Large intestine (tissue), 3 donors: Measurements from ENCODE around the gene GOLGB1. TPM values are rescaled to one million over a fixed set of nuclear protein-coding genes. Genes with fewer than 3 reads are reported as not detected.
"Not testable (repeated sequence)": the region's sequence is repeated elsewhere in the genome, so short reads cannot be mapped to it uniquely, and the experiment has no call there.

Source experiments
- DNase-seq, 2 donors: peaks; one replicate each; pipeline versions ENCODE4 v3.0.0 to v3.0.0-alpha.2; 2013
- H3K27ac ChIP-seq: one replicate; pipeline ENCODE4 v1.5.1; 2013; ENCODE audit warnings: low read length
- H3K27me3 ChIP-seq: 2 replicates; pipeline ENCODE4 v1.6.1; 2013; ENCODE audit warnings: low read length; ENCODE audit not compliant: control insufficient read depth, insufficient read depth
- H3K36me3 ChIP-seq: 2 replicates; pipeline ENCODE4 v1.6.1; 2013; ENCODE audit warnings: low read length; ENCODE audit not compliant: control insufficient read depth, insufficient read depth
- H3K4me1 ChIP-seq: one replicate; pipeline ENCODE4 v1.6.1; 2013; ENCODE audit warnings: low read length; ENCODE audit not compliant: control insufficient read depth, insufficient read depth
- H3K4me3 ChIP-seq: one replicate; pipeline ENCODE4 v1.5.1; 2013; ENCODE audit warnings: low read length
- H3K9me3 ChIP-seq: one replicate; pipeline ENCODE4 v1.6.1; 2013; ENCODE audit warnings: mild to moderate bottlenecking, low read depth, low read length, moderate library complexity; ENCODE audit not compliant: control insufficient read depth
- WGBS: methylation state at CpG from one replicate; pipeline ENCODE4 v1.1.5; 2013; ENCODE audit warnings: low lambda C conversion rate; ENCODE audit not compliant: insufficient coverage; 5-methylcytosine and 5-hydroxymethylcytosine counted together
- polyA plus RNA-seq: library from polyadenylated mRNA; unstranded; fragments of 120-200 nt; gene quantifications from one replicate; pipeline ENCODE4 v1.2.1, GENCODE V29; 2013

The GOLGB1 gene
- polyA plus RNA-seq, 1 donor: 53.9 TPM

DNA sequence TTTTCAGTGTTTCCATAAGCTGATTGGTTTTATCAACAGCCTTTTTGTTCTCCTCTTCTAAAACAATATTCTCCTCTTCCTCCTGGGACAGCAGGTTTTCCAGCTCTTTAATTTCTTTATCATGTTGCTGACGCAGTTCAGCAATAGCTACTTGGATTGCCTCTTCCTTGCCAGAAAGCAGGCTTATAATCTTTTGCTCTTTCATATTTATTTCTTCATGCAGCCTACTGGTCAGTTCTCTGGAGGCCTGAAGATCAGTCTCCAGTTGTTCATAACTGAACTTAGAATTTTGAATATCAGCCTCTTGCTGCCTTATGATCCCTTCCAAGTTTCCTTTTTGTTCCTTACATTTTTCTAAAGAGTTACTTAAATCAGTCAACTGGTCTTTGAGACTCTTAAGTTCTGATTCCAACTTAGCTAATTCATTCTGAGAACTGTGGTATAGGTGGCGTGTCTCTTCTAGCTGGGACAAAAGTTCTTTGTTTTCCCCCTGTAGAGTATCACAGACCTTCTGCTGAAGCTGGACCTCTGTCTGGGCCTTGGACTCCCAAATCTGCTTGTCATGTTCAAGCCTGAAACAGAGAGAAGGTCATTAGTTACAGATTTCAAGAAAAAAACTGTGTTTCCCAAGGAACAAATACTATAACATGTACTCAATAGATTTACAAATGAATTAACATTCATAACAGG, 57.4 kb downstream of the GOLGB1 start:
- H3K27me3 ChIP-seq: no peaks in the 10 kb centered on the region
- no peaks in the 10 kb centered on the region for H3K4me1 ChIP-seq
- H3K9me3 ChIP-seq: peaks cover 4% of the 10 kb centered on the region
- no peak overlapping the region for H3K4me3 ChIP-seq
- 89% methylated on average over 1 of the region's 2 CpGs for WGBS
- no peak for DNase-seq
- H3K36me3 ChIP-seq: peaks cover 43% of the 10 kb centered on the region
- no peak overlapping the region for H3K27ac ChIP-seq

DNA sequence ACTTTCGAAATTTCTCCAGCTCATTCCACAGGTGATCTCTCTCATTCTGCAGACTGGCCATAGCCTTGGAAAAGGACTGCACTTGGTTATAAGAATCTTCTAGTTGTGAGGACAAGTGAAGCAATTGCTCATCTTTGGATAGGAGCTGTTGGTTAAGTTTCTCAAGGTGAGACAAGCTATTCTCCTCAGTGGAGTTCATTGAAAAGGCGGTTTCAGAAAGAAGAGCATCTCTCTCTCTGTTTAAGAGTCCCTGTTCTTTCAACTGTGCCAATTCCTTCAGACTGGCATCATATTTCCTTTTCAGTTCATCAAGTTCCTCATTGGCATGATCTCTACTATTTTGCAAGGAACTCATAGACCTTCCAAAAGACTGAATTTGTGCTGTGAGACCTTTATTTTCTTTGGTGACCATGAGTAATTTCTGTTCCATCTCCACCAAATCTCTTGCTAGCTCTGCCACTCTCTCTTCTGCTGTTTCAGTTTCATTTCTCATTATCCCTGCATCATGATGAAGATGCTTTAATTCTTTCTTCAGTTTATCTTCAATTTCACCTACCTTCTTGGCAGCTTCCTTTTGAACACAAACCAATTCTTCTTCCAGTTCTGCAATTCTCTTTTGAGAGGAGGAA, 58.6 kb downstream of the GOLGB1 start:
- no CpG with 5 or more reads among the region's 2 CpGs for WGBS
- peaks cover 4% of the 10 kb centered on the region for H3K9me3 ChIP-seq
- H3K36me3 ChIP-seq: peaks cover 39% of the 10 kb centered on the region
- DNase-seq: no peak
- H3K4me1 ChIP-seq: no peaks in the 10 kb centered on the region
- H3K27ac ChIP-seq: no peak overlapping the region
- H3K27me3 ChIP-seq: no peaks in the 10 kb centered on the region
- H3K4me3 ChIP-seq: no peak overlapping the region

DNA sequence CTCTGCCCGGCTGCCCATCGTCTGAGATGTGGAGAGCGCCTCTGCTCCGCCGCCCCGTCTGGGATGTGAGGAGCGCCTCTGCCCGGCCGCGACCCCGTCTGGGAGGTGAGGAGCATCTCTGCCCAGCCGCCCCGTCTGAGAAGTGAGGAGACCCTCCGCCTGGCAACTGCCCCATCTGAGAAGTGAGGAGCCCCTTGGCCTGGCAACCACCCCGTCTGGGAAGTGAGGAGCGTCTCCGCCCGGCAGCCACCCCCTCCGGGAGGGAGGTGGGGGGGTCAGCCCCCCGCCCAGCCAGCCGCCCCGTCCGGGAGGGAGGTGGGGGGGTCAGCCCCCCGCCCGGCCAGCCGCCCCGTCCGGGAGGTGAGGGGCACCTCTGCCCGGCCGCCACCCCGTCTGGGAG, 60.8 kb downstream of the GOLGB1 start:
- peaks cover 39% of the 10 kb centered on the region for H3K36me3 ChIP-seq

GRCh38 chr3:121681792-121682191, 67.7 kb downstream of the GOLGB1 start:
- no peak for DNase-seq
- no CpG with 5 or more reads among the region's 1 CpG for WGBS
- Histone ChIP-seq H3K27me3 (no peaks in the 10 kb centered on the region), H3K36me3 (peaks cover 57% of the 10 kb centered on the region), H3K4me3 (no peak overlapping the region), H3K27ac (no peak overlapping the region), H3K4me1 (no peaks in the 10 kb centered on the region), H3K9me3 (peaks cover 8% of the 10 kb centered on the region)

More for the DNA sequence above, 60.8 kb downstream of the GOLGB1 start:
- H3K9me3 ChIP-seq: peaks cover 12% of the 10 kb centered on the region
- DNase-seq, H3K27me3 ChIP-seq, H3K4me1 ChIP-seq, H3K4me3 ChIP-seq, H3K27ac ChIP-seq: not testable (repeated sequence)
- no CpG with 5 or more reads among the region's 31 CpGs for WGBS

GRCh38 chr3:121677141-121677540, 72.4 kb downstream of the GOLGB1 start:
- Histone ChIP-seq H3K4me3 (no peak overlapping the region), H3K36me3 (peaks cover 65% of the 10 kb centered on the region), H3K9me3 (no peaks in the 10 kb centered on the region), H3K27ac (no peak overlapping the region), H3K4me1 (no peaks in the 10 kb centered on the region), H3K27me3 (no peaks in the 10 kb centered on the region)
- no peak for DNase-seq
- WGBS: 100% methylated on average over 1 of the region's 2 CpGs

DNA sequence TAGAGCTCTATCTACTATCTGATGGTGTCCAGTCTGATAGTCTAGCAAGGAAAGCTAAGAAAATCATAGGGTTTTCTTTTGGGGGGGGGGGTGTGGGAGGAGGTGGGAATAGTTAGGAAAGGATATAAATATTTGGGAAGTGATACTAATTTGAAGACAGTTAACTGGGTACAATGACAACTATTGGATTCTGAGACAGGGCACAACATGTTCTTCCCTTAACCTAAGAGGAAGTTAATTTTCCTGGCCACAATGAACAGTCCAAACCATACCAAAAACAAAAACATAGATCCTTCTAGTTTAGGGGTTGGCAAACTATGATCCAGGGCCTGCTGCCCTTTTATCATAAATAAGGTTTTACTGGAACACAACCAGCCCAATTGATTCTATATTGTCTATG, 78.9 kb downstream of the GOLGB1 start:
- H3K4me1 ChIP-seq: no peaks in the 10 kb centered on the region
- H3K9me3 ChIP-seq: no peaks in the 10 kb centered on the region
- H3K27me3 ChIP-seq: no peaks in the 10 kb centered on the region
- H3K27ac ChIP-seq: no peak overlapping the region
- no peak overlapping the region for H3K4me3 ChIP-seq
- DNase-seq: no peak
- H3K36me3 ChIP-seq: peaks cover 56% of the 10 kb centered on the region

DNA sequence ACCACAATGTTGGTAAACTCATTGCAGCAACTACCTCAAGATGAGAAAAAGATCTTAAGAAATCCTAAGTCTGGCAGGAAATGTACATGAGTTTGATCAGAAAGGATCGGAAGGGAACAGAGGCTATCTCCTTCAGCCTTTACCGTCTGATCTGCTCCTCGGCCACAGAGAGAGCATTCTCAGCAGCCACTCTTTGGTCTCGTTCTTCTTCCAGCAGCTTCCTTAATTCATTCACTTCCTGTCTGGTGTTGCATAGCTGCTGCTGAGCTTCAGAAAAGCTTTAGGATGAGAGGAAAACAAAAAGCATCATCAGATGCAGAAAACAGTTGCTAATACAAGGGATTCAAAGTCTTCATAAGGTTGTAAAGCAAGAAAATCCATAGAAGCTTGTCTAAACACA, 82.2 kb downstream of the GOLGB1 start:
- DNase-seq: no peak
- no peak overlapping the region for H3K27ac ChIP-seq
- H3K27me3 ChIP-seq: no peaks in the 10 kb centered on the region
- H3K36me3 ChIP-seq: peaks cover 67% of the 10 kb centered on the region
- no peak overlapping the region for H3K4me3 ChIP-seq
- no peaks in the 10 kb centered on the region for H3K9me3 ChIP-seq
- WGBS: no CpG with 5 or more reads among the region's 4 CpGs
- H3K4me1 ChIP-seq: no peaks in the 10 kb centered on the region

DNA sequence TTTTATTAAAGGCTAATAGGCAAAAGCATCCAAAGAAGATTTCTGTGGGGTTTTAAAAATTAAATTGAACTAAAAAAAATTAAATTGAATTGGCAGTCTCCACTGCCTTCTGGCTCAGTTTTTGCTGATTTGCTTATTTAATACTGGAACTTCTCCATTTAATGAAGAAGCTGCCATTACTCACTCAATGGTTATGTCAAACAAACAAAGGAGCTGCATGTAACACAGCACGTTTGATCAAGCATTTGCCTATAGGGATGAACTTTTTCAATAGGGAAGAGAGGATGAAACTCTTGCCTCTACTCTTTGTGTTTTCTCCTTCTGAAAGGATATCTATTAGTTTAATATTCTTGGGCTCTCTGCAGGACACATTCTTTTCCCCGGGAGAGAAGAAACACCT, 84.1 kb downstream of the GOLGB1 start:
- H3K27me3 ChIP-seq: no peaks in the 10 kb centered on the region
- peaks cover 68% of the 10 kb centered on the region for H3K36me3 ChIP-seq
- H3K27ac ChIP-seq: no peak overlapping the region
- no CpG with 5 or more reads among the region's 2 CpGs for WGBS
- DNase-seq: no peak
- no peaks in the 10 kb centered on the region for H3K9me3 ChIP-seq
- H3K4me3 ChIP-seq: no peak overlapping the region
- H3K4me1 ChIP-seq: no peaks in the 10 kb centered on the region

- no peaks in the 10 kb centered on the region for H3K9me3 ChIP-seq
- H3K4me1 ChIP-seq: no peaks in the 10 kb centered on the region
- WGBS: no CpG with 5 or more reads among the region's 2 CpGs
- peaks cover 61% of the 10 kb centered on the region for H3K36me3 ChIP-seq
- no peaks in the 10 kb centered on the region for H3K27me3 ChIP-seq
- no peak overlapping the region for H3K4me3 ChIP-seq
- no peak for DNase-seq
- H3K27ac ChIP-seq: no peak overlapping the region
These were observed 86.2 kb downstream of the GOLGB1 start for GRCh38 chr3:121663171-121663847.

DNA sequence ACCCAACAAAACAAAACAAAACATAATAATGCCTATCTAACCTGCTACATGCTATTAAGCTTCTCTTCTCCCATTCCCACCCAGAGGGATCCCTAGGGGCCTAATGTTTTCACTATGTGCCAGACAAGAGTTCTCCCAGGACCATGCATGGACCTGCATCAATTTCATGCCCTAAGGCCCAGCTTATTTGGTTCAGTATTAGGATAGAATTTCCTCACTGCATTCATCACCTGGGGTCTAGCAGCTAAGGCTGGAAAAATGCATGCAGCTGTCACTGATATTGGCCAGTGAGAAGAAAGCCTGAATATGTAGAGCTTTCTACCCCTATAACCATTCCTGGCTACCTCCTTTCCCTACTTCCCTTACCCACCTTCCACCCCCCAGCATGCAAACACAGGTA, 86.8 kb downstream of the GOLGB1 start:
- no peaks in the 10 kb centered on the region for H3K9me3 ChIP-seq
- peaks cover 55% of the 10 kb centered on the region for H3K36me3 ChIP-seq
- no peaks in the 10 kb centered on the region for H3K4me1 ChIP-seq
- H3K27ac ChIP-seq: no peak overlapping the region
- DNase-seq: no peak
- H3K27me3 ChIP-seq: no peaks in the 10 kb centered on the region
- no peak overlapping the region for H3K4me3 ChIP-seq
